ENCODE data around the gene KIAA1191.
A peak's percentile ranks its signal among the peaks of the same experiment; 100 is the strongest.

The KIAA1191 gene

GRCh38 chr5:176365351-176366231 lies 4.0 kb upstream of the KIAA1191 start, which contains the start of gene ARL10:
ARL10 (plus strand) TSS chr5:176365487; CDS start chr5:176365564, 77 bp downstream.
- TF ChIP-seq, protein P1, sequence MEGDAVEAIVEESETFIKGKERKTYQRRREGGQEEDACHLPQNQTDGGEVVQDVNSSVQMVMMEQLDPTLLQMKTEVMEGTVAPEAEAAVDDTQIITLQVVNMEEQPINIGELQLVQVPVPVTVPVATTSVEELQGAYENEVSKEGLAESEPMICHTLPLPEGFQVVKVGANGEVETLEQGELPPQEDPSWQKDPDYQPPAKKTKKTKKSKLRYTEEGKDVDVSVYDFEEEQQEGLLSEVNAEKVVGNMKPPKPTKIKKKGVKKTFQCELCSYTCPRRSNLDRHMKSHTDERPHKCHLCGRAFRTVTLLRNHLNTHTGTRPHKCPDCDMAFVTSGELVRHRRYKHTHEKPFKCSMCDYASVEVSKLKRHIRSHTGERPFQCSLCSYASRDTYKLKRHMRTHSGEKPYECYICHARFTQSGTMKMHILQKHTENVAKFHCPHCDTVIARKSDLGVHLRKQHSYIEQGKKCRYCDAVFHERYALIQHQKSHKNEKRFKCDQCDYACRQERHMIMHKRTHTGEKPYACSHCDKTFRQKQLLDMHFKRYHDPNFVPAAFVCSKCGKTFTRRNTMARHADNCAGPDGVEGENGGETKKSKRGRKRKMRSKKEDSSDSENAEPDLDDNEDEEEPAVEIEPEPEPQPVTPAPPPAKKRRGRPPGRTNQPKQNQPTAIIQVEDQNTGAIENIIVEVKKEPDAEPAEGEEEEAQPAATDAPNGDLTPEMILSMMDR (IDR thresholded peaks at IDR 0.05; ENCODE audit: low read depth, low read length, missing control alignments), result no peak
- H3K4me3 ChIP-seq (replicated peaks; ENCODE audit: low read depth, low read length), result peak within 1 kb of the TSS; percentile 69
- DNase-seq (ENCODE audit: extremely low read depth, low read depth), result no peak

DNA sequence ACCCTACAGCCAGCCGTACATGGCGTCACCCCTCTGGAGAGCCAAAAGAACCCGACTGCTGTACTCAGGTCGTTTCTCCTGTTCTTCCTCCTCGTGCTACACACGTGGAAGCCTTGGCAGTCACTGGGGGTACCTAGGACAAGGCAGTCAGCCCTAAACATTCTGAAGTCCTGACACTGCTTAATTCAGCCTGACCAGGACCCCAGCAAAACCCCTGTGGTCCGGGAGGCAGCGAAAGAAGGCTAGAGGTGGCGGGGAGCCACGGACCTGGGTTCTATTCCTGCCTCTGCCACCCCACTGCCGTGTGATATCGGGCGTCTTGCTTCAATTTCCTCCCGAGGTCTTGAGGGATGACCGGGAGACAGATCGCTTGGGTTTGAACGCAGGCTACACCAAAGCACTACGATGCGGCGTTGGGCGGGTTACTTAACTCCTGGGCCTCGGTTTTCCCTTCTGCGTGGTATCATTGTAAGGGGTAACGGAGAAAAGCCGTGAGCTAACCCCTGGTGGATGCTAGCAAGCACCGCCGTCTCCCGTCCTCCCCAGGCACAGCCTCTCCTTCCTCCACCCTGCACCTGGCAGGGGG lies 3.3 kb upstream of the KIAA1191 start:
- no peak for DNase-seq (ENCODE audit: extremely low read depth, low read depth)
- TF ChIP-seq, protein P1 (IDR thresholded peaks at IDR 0.05; ENCODE audit: low read depth, low read length, missing control alignments), result no peak

DNA sequence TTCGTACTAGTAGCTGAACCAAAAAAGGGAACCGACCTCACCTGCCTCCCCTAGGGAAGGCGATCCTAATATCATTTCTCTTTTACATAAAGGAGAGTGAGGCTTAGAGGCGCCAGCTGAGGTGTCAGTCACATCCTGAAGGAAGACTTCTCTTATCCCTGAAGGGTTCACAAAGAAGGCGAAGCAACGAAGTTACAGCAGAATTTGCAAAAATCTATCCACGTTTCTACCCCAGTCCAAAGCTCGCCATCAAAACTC lies 598 bp upstream of the KIAA1191 start:
- no peak for DNase-seq (ENCODE audit: extremely low read depth, low read depth)
- peak overlapping the region; percentile 98 for H3K4me3 ChIP-seq (replicated peaks; ENCODE audit: low read depth, low read length)
- TF ChIP-seq, protein P1 (IDR thresholded peaks at IDR 0.05; ENCODE audit: low read depth, low read length, missing control alignments), result no peak

More for the DNA sequence above, 3.3 kb upstream of the KIAA1191 start:
- H3K4me3 ChIP-seq (replicated peaks; ENCODE audit: low read depth, low read length), result peak overlapping the region; percentile 69

DNA sequence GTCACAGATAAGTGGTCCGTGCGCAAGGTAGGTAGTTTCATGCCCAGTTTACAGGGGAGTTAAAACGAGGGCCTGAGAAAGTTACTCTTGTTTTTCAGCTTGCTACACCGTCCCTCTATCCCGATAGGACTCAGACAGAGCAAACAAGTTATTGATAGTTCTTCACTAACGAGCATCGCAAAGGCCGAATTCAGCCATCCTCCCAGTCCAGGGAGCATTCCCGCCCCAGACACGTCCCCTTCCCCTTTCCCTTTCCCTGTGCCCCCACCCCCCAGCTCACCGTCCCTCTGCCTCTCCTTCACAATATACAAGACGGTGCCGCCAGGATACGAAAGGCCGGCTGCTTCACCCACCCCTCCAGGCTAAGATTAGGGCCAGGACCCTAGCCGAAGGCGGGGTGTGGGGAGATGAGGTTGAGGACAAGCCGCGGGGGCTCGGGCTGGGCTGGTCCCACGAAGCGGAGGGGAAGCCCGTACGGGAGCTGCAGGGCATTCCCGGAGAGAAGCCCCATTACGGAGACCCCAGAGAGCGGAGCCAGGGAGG lies 599 bp downstream of the KIAA1191 start:
- peak overlapping the region; percentile 98 for H3K4me3 ChIP-seq (replicated peaks; ENCODE audit: low read depth, low read length)
- TF ChIP-seq, protein P1 (IDR thresholded peaks at IDR 0.05; ENCODE audit: low read depth, low read length, missing control alignments), result no peak
- DNase-seq (ENCODE audit: extremely low read depth, low read depth), result no peak

DNA sequence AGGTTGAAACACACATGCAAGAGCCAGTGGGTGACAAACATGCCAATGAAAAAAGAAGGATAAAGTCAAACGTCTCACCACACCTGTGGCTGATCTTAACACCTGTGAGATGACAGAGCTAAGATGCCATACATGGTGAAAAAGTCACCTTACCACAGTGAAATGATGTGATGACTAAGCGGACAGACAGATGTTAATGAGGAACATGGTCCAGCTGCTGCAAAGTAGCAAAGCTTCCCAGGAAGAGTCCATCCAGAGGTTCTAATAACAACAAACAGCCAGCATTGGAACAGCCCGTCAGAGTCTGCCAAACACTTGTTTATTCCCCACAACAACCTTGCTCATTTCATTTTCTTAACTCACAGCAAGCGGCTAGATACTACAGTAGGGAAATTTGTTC lies 1.9 kb downstream of the KIAA1191 start:
- peak overlapping the region; percentile 98 for H3K4me3 ChIP-seq (replicated peaks; ENCODE audit: low read depth, low read length)
- peak; percentile 43 for DNase-seq (ENCODE audit: extremely low read depth, low read depth)
- TF ChIP-seq, protein P1 (IDR thresholded peaks at IDR 0.05; ENCODE audit: low read depth, low read length, missing control alignments), result no peak

GRCh38 chr5:176356179-176356566 lies 5.4 kb downstream of the KIAA1191 start:
- TF ChIP-seq, protein P1 (IDR thresholded peaks at IDR 0.05; ENCODE audit: low read depth, low read length, missing control alignments), result no peak
- H3K4me3 ChIP-seq (replicated peaks; ENCODE audit: low read depth, low read length), result no peak overlapping the region
- no peak for DNase-seq (ENCODE audit: extremely low read depth, low read depth)
